ENCODE results near the gene IP6K3.

The IP6K3 gene

DNA sequence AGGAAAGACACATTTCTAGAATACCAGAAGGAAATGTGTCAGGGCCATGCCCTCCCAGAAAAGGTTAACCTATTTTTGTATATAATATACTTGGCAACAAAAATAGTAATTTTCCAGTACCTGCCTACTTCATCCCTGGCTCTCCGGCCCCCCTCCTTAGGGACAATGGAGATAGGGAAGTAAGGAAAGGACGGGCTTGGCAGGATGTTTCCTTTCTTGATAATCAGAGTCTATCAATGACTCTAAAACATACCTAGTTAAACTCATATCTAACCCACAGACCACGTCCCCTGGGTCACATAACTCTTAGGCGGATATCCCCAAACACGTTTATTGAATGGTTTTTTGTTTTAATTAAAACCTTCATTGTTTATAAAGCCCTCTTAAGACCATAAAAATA, 47.0 kb downstream of the IP6K3 start:
- TF ChIP-seq ZFX (IDR thresholded peaks at IDR 0.05): no peak
- TF ChIP-seq, protein P1, sequence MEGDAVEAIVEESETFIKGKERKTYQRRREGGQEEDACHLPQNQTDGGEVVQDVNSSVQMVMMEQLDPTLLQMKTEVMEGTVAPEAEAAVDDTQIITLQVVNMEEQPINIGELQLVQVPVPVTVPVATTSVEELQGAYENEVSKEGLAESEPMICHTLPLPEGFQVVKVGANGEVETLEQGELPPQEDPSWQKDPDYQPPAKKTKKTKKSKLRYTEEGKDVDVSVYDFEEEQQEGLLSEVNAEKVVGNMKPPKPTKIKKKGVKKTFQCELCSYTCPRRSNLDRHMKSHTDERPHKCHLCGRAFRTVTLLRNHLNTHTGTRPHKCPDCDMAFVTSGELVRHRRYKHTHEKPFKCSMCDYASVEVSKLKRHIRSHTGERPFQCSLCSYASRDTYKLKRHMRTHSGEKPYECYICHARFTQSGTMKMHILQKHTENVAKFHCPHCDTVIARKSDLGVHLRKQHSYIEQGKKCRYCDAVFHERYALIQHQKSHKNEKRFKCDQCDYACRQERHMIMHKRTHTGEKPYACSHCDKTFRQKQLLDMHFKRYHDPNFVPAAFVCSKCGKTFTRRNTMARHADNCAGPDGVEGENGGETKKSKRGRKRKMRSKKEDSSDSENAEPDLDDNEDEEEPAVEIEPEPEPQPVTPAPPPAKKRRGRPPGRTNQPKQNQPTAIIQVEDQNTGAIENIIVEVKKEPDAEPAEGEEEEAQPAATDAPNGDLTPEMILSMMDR (conservative IDR thresholded peaks at IDR 0.05): no peak
- no peak overlapping the region for H3K27ac ChIP-seq

DNA sequence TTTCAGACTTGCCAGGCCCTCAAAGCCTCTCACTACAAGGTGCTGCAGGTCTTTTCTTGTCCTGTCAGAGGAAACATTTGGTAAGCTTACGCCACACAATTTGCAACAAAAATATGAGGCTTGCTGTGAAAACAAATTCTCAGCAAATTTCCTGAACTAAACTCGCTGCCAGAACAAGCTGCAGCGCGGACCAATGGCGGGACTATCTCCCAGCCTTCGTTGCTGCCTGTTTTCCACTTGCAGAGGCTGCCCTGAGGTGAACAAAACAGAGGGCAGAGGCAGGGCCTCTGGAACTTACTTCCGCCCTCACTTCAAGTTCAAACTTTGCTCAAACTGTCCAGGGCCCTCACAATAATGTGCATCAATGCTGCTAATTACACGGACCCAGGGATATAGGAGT, 47.6 kb downstream of the IP6K3 start:
- TF ChIP-seq, protein P1 (conservative IDR thresholded peaks at IDR 0.05): no peak
- TF ChIP-seq ZFX (IDR thresholded peaks at IDR 0.05): no peak
- no peak overlapping the region for H3K27ac ChIP-seq

DNA sequence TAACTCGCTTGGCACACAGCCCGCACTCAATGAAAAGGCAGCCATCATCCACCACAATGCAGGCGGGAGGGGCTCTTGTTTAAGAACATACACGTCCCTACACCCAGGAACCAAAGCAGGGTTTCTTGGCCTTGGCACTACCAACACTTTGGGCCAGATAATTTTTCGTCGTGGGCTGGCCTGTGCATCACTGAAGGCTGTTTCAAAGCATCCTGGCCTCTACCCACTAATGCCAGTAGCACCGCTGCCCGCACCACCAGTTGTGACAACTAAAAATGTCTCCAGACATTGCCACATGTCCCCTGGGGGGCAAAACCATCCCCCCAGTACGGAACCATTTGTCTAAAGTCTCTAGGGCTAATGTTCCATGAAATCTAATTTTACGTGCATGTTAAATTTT, 48.2 kb downstream of the IP6K3 start:
- TF ChIP-seq, protein P1 (conservative IDR thresholded peaks at IDR 0.05): no peak
- TF ChIP-seq ZFX (IDR thresholded peaks at IDR 0.05): no peak
- no peak overlapping the region for H3K27ac ChIP-seq

DNA sequence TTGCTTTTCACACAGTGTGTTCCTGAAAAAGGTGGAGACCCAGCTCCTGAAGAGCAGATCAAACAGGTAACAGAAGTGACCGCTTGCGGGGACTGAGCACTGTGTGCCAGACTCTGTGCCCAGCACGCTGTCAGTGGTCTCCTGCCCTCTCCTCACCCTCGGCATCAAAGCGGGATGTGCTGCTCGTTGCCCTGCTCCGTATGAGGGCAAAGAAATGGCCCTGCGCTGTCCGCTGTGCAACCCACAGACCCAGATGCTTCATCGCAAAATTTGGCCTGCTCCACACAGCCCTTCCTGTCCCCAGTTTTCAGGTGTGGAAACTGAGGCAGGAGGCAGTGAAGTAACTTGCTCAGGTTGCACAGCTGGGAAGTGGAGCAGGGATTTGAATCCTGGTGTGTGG, 48.9 kb downstream of the IP6K3 start:
- H3K27ac ChIP-seq: peak overlapping the region; percentile 57
- TF ChIP-seq, protein P1 (conservative IDR thresholded peaks at IDR 0.05): no peak
- TF ChIP-seq ZFX (IDR thresholded peaks at IDR 0.05): no peak

DNA sequence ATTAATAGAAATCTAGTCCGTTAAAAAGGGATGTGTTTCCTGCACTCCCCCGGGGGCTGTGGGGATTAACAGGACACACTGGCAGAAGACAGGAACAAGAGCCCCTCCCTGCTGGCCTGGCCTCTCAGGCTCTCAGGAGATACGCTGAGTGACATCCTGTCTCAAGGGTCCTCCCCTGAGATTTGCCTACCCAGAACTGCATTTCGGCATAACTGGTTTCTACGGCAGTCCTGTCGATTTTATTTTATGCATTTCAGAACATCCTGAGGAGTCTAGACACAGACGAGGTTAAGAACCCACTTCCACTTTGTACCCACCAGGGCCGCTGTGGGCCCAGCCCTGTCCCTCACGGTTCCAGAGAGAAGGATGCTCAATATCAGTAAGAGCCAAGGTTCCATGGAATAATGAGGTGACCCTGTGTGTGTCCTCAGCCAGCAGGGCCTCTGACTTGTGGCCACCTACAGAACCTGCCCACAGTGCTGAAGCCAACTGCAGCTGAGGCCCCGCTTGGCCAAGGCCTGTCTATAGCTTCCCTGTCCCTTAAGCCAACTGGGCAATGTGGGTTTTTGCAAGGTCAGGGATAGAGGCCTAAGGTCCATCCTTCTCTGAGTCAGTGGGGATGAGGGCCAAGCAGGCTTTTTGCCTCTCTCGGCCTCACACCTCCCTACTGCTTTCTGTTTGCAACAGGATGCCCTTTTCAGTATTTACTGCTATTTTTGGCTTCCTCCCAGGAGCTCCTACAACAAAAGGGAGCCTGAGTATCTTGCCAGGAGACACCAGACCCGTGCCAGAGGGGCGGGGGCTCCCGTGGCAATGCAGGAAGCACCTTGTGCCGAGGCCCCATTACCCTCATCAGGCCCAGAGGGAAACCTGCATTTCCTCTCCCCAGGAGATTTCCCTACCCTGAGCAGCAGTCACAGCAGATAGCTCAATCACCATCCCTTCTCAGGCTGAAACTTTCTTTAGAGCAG, 49.9 kb downstream of the IP6K3 start:
- peak overlapping the region; percentile 57 for H3K27ac ChIP-seq
- no peak for TF ChIP-seq ZFX (IDR thresholded peaks at IDR 0.05)
- TF ChIP-seq, protein P1 (conservative IDR thresholded peaks at IDR 0.05): no peak

DNA sequence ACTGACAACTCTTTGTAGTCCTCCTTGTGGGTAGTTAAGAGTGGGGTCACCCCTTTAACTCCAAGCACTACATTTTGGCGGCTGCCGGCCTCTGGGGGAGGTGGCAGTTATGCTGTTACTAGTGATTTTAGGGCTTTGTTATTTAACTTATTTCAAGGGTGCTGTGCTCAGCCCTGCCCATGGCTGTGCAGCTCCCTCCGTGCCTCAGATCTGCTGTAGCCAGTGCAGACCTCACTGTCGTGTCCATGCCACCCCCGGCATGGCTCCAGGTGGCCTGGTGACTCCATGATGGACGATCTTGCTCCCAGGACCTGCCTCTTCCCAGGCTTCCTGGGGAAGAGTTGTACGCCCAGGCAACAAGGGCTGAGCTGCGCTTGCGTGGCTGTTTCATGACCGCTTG, 50.6 kb downstream of the IP6K3 start:
- H3K27ac ChIP-seq: peak overlapping the region; percentile 57
- TF ChIP-seq ZFX (IDR thresholded peaks at IDR 0.05): no peak
- TF ChIP-seq, protein P1 (conservative IDR thresholded peaks at IDR 0.05): no peak

DNA sequence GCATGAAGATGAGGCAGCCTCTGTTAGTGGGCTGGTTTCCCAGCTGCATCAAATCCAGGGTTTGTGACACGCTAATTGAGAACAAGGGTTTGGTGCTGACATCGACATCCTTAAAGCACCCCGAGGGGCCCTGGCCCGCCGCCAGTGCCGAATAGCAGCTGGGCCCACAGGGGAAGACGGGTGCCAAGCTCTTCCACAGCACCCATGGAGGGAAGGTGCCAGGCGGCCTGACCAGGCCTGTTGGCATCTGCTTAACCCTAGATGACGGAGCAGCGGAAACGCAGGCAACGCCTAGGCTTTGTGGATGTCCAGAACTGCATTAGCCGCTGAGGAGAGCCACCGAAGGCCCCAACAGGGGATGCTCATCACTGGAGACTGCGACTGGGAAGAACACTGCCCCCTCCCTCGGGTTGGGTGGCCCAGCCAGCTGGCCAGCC, 51.2 kb downstream of the IP6K3 start:
- TF ChIP-seq, protein P1 (conservative IDR thresholded peaks at IDR 0.05): no peak
- no peak for TF ChIP-seq ZFX (IDR thresholded peaks at IDR 0.05)
- H3K27ac ChIP-seq: no peak overlapping the region

Data from C4-2B (cell line).